ENCODE results near the gene PRSS23.

The PRSS23 gene

DNA sequence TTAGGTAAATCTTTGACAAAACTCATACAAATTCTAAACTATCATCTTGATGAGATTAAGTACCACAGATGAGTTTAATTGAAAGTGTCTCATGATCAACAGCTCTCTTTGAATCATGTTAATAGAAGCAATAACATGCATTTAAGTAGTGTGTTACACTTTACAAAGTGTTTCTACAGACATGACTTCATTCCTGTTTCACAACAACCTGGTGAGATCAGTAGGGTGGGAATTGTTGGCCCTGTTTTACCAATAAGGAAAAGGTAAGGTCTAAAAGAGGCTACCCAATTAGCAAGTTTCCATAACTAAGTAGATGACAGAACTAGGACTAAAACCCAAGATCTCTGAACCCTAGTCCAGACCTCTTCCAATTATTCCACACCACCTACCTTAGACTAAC, 12.7 kb upstream of the PRSS23 start:
- no peak for DNase-seq (ENCODE audit: low read depth)
- no peak overlapping the region for H3K4me3 ChIP-seq (ENCODE audit: low read depth, low read length)
- in situ Hi-C loops (cut with HindIII; ENCODE audit: low sequenced_read_pairs), result no loop called here
- TF ChIP-seq, protein P1, sequence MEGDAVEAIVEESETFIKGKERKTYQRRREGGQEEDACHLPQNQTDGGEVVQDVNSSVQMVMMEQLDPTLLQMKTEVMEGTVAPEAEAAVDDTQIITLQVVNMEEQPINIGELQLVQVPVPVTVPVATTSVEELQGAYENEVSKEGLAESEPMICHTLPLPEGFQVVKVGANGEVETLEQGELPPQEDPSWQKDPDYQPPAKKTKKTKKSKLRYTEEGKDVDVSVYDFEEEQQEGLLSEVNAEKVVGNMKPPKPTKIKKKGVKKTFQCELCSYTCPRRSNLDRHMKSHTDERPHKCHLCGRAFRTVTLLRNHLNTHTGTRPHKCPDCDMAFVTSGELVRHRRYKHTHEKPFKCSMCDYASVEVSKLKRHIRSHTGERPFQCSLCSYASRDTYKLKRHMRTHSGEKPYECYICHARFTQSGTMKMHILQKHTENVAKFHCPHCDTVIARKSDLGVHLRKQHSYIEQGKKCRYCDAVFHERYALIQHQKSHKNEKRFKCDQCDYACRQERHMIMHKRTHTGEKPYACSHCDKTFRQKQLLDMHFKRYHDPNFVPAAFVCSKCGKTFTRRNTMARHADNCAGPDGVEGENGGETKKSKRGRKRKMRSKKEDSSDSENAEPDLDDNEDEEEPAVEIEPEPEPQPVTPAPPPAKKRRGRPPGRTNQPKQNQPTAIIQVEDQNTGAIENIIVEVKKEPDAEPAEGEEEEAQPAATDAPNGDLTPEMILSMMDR (IDR thresholded peaks at IDR 0.05; ENCODE audit: low read depth, low read length, missing control alignments), result no peak

DNA sequence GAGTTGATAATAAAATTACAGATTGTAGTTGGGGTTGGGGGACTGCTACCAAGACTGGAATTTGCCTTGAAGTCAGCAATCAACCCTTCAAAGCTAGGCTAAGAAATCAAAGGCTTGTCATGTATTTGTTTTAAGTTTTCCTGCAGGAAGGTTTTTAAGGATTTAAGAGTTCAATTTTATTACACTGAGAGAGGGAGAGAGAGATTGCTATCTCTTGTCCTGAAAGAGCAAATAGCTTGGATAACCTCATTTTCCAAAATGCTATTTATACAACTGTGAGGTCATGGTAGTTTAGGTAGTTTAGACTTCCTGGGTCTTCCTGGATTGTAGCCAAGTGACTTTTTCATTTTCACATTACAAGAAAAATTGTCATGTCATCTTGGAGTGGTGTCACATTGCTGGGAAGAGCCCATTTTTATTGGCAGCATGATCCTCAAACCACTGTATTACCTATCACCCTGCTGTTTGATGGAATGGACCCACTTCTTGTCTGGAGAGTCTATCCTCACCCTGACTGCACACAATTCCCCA, 10.1 kb upstream of the PRSS23 start:
- in situ Hi-C loops (cut with HindIII; ENCODE audit: low sequenced_read_pairs), result no loop called here
- TF ChIP-seq, protein P1 (IDR thresholded peaks at IDR 0.05; ENCODE audit: low read depth, low read length, missing control alignments), result no peak
- no peak for DNase-seq (ENCODE audit: low read depth)
- no peak overlapping the region for H3K4me3 ChIP-seq (ENCODE audit: low read depth, low read length)

DNA sequence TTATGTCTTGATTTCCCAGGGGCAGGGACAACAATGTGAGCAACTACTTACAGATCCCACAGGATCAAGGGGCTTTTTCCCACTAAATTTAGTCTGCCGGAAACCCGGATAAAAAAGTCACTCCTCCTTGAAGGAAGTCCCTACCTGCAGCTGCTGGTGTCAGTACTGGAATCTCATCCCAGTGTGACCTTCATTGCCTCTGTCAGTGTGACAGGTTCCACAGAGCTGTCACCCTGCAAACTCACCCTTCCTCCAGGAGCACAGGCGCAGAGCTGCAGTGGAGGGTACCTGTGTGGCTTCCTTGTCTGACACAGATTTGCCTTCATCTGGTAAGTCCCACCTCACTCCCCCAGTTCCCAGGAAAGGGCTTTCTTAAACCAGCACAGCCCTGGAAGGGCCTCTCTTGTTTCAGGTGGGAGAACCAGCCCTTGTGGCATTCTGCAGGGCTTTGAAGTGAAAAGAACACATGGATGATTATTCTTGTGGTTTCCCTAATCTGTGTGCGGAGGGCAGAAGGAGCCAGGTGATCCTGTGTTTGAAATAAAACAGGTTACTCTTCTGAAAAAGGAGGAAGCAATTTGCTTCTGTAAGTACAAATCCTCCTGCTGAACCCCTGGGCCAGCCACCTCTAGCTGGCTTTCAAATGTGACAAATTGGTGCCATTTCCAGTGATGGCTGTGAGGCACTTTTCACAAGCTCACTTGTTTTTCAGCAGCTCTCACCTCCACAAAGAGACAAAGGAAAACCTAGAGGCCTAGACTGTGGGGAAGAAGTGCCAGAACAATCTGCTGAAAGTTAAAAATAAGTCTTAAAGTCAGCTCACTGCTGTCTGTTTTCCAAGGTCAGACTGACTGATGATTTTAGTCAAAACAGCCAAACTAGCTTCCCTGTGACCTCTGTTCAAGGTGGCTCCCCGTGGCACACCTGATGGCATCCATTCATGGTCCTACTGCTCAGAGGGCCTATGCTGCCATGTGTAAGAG, 9.2 kb upstream of the PRSS23 start:
- no peak for DNase-seq (ENCODE audit: low read depth)
- TF ChIP-seq, protein P1 (IDR thresholded peaks at IDR 0.05; ENCODE audit: low read depth, low read length, missing control alignments), result no peak
- in situ Hi-C loops (cut with HindIII; ENCODE audit: low sequenced_read_pairs), result no loop called here
- H3K4me3 ChIP-seq (ENCODE audit: low read depth, low read length), result no peak overlapping the region

DNA sequence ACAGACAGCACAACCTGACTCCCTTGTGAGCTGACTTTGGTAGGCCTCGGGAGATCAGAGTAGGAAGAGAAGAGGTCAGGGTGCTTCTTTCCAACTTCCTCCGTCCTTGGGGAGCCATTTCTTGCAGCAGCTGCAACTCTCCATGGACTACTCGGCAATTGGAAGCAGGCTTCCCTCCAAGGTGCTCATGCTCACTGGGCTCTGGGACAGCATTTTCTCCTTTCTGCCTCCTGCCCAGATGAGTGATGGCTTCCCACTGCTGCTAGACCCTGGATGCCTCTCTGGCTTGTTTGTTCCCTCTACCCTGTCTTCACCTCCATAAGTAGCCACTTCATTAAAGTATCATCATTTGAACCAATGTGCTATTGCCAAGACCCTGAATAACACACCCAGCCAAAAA, 8.2 kb upstream of the PRSS23 start:
- in situ Hi-C loops (cut with HindIII; ENCODE audit: low sequenced_read_pairs), result no loop called here
- DNase-seq (ENCODE audit: low read depth), result no peak
- TF ChIP-seq, protein P1 (IDR thresholded peaks at IDR 0.05; ENCODE audit: low read depth, low read length, missing control alignments), result no peak
- H3K4me3 ChIP-seq (ENCODE audit: low read depth, low read length), result no peak overlapping the region

DNA sequence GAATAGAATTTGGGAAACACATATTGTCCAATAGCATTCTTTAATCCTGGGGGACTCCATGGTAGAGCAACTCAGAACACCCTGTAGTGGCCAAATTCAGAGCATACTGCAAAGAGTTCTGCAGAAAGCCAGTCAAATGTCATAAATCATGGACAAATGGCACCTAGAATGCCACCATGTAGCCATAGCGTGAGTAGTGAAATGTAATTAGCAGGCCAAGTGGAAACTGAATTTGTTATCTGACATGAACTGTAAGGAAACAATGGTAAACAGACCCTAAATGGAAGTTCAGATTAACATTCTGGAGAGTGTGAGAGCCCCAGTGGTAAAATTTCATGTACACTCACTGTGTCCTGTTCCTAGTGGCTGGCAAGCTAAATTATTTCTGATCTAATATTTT, 7.0 kb upstream of the PRSS23 start:
- H3K4me3 ChIP-seq (ENCODE audit: low read depth, low read length), result no peak overlapping the region
- in situ Hi-C loops (cut with HindIII; ENCODE audit: low sequenced_read_pairs), result no loop called here
- no peak for DNase-seq (ENCODE audit: low read depth)
- TF ChIP-seq, protein P1 (IDR thresholded peaks at IDR 0.05; ENCODE audit: low read depth, low read length, missing control alignments), result no peak

DNA sequence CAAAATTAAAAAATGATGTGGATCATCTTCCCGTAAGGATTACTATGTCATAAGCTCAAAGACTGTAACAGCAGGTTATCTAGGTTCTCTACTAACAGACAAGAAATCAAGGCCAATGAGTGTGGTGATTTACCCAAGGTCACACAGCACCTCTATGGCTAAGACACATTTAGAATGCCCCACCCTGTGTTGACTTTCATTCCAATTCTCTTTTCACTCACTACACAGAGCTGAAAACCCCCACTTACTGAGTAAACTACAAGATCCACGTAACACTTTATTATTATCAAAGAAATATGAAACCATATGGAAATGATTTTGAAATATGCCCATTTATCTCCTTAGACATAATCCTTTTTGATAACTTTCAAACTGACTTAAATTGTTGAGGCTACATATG, 4.8 kb upstream of the PRSS23 start:
- TF ChIP-seq, protein P1 (IDR thresholded peaks at IDR 0.05; ENCODE audit: low read depth, low read length, missing control alignments), result no peak
- H3K4me3 ChIP-seq (ENCODE audit: low read depth, low read length), result no peak overlapping the region
- in situ Hi-C loops (cut with HindIII; ENCODE audit: low sequenced_read_pairs), result no loop called here
- no peak for DNase-seq (ENCODE audit: low read depth)

Data from astrocyte of the cerebellum (primary cell).